ENCODE data around the gene MUS81. TPM values are rescaled to one million over a fixed set of nuclear protein-coding genes. Genes with fewer than 3 reads are reported as not detected.

Gene MUS81
- total and polyA plus RNA-seq, 9 of the 15 experiments (the other 6 are each of a cell fraction or from before 2014, with no cell fraction given): 13.4 to 118 (median 53.7) TPM

- TF ChIP-seq CEBPG (CRISPR knock-in tag; IDR thresholded peaks at IDR 0.05) (no peak), CEBPG (tag; conservative IDR thresholded peaks at IDR 0.05 in 1 of 2, IDR thresholded peaks at IDR 0.05 in 1 of 2) (no peak), NKRF (IDR thresholded peaks at IDR 0.05; ENCODE audit: borderline replicate concordance) (no peak), NCOA1 (IDR thresholded peaks at IDR 0.05; ENCODE audit: low read depth) (no peak), MCM5 (IDR thresholded peaks at IDR 0.05; ENCODE audit: low read depth) (no peak), ETV6 (IDR thresholded peaks at IDR 0.05; ENCODE audit: borderline replicate concordance in 1 of 2, low read depth in 2 of 2, low read length in 1 of 2) (no peak), ETV6 (CRISPR knock-in tag; IDR thresholded peaks at IDR 0.05; ENCODE audit: borderline replicate concordance) (no peak), ZNF24 (IDR thresholded peaks at IDR 0.05) (no peak), GABPB1 (CRISPR knock-in tag; IDR thresholded peaks at IDR 0.05) (no peak), RERE (CRISPR knock-in tag; IDR thresholded peaks at IDR 0.05; ENCODE audit: borderline replicate concordance) (no peak), HNRNPK (IDR thresholded peaks at IDR 0.05; ENCODE audit: low read depth, low read length, poor library complexity, severe bottlenecking) (no peak), ZBTB8A (IDR thresholded peaks at IDR 0.05; ENCODE audit: partially characterized antibody) (no peak), ZBTB2 (IDR thresholded peaks at IDR 0.05) (no peak), ETV1 (tag; conservative IDR thresholded peaks at IDR 0.05; ENCODE audit: low read depth) (no peak; the same call in 1 of the 2 replicates), KHSRP (IDR thresholded peaks at IDR 0.05) (no peak), NUFIP1 (IDR thresholded peaks at IDR 0.05; ENCODE audit: partially characterized antibody) (no peak), ZKSCAN1 (IDR thresholded peaks at IDR 0.05; ENCODE audit: low read depth, low read length) (no peak), TCF3 (CRISPR knock-in tag; IDR thresholded peaks at IDR 0.05) (no peak), MAZ (CRISPR knock-in tag; conservative IDR thresholded peaks at IDR 0.05 in 1 of 2, IDR thresholded peaks at IDR 0.05 in 1 of 2) (peak in 1 of 2 experiments; percentile 40; a peak in 1 of 4 replicates), DIDO1 (tag; IDR thresholded peaks at IDR 0.05; ENCODE audit: low read depth) (no peak), NELFE (IDR thresholded peaks at IDR 0.05; ENCODE audit: insufficient read depth, insufficient read length) (no peak), EP400 (IDR thresholded peaks at IDR 0.05) (no peak)
Observed at GRCh38 chr11:65851083-65851579, 9.1 kb upstream of the MUS81 start (continued).
